22Rv1 (cell line): ENCODE results near the gene HTT.

Source experiments
- CTCF ChIP-seq: fragments of 450-650 bp; IDR thresholded peaks from 2 replicates; pipeline ENCODE4 v1.5.1; 2017; ENCODE audit warnings: mild to moderate bottlenecking
- ZFX ChIP-seq: fragments of 450-650 bp; IDR thresholded peaks from 2 replicates; pipeline ENCODE4 v1.6.1; 2017; ENCODE audit warnings: antibody characterized with exemption, borderline replicate concordance

DNA sequence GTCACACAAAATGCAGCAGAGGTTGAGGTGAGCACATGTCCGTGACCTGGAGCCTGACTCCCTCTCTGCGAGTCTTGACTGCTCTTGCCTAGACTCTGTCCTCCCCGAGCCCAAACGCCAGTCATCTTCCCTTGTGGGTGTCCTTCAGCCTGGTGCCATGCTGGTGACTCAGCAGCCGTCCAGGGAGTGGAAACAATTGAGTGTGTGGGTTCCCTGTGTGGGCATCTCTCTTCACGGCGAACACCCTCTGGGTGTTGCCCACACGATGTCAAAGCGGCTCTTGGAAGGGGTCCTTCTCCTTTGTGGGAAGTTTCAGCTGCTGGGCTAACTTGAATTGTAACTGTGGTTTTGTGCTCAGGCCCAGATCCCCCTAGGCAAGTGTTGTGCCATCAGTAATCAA lies 157.0 kb downstream of the HTT start:
- TF ChIP-seq CTCF = no peak
- no peak for TF ChIP-seq ZFX
